WERI-Rb-1 (cell line): ENCODE measurements around the gene MYCN.

Source experiments
- DNase-seq: peaks from one replicate; pipeline ENCODE4 v3.0.0-alpha.2; 2020
- H3K27ac ChIP-seq: fragments of 250-450 bp; sonication (Bioruptor Pico); 2 replicates; pipeline ENCODE4 v1.5.1; 2020; ENCODE audit warnings: mild to moderate bottlenecking, moderate library complexity
- H3K27me3 ChIP-seq: fragments of 250-450 bp; sonication (Bioruptor Pico); 2 replicates; pipeline ENCODE4 v1.5.1; 2021; ENCODE audit warnings: mild to moderate bottlenecking, low read depth, moderate library complexity; ENCODE audit not compliant: insufficient read depth, severe bottlenecking
- H3K36me3 ChIP-seq: fragments of 250-450 bp; sonication (Bioruptor Pico); 2 replicates; pipeline ENCODE4 v1.5.1; 2020; ENCODE audit warnings: mild to moderate bottlenecking, moderate library complexity
- H3K4me3 ChIP-seq: 2 replicates; pipeline ENCODE4 v1.5.1; 2011; ENCODE audit warnings: low read depth, mild to moderate bottlenecking, control low read depth, low read length
- H3K9me3 ChIP-seq: fragments of 250-450 bp; sonication (Bioruptor Pico); 2 replicates; pipeline ENCODE4 v1.5.1; 2021; ENCODE audit warnings: mild to moderate bottlenecking, moderate library complexity; ENCODE audit not compliant: severe bottlenecking
- CTCF ChIP-seq: IDR thresholded peaks from 2 replicates; pipeline ENCODE4 v1.5.1; 2011; ENCODE audit warnings: low read depth, mild to moderate bottlenecking, control low read depth, inconsistent platforms, low read length

The MYCN gene

GRCh38 chr2:15995603-15996002 is 55.3 kb downstream of the MYCN start:
- no peak for TF ChIP-seq CTCF
- Histone ChIP-seq H3K27me3 (no peaks in the 10 kb centered on the region), H3K9me3 (peaks cover 4% of the 10 kb centered on the region), H3K4me3 (no peak overlapping the region), H3K36me3 (no peaks in the 10 kb centered on the region), H3K27ac (no peak overlapping the region)
- no peak for DNase-seq
